Fibroblast of villous mesenchyme (primary cell): ENCODE measurements around the gene NLRP10. TPM values are rescaled to one million over a fixed set of nuclear protein-coding genes. Genes with fewer than 3 reads are reported as not detected.

Source experiments
- DNase-seq: peaks from one replicate; pipeline ENCODE4 v3.0.0-alpha.2; 2010; ENCODE audit warnings: low read depth
- H3K4me3 ChIP-seq: 2 replicates; pipeline ENCODE4 v1.5.1; 2011; ENCODE audit warnings: low read depth, mild to moderate bottlenecking, low read length
- total RNA-seq: library from RNA; depleted of rRNA; stranded (reverse); fragments of >200 nt; gene quantifications from 2 replicates; pipeline ENCODE4 v1.2.3, GENCODE V29; 2012
- TF ChIP-seq, protein P1 (sequence below): IDR thresholded peaks from 2 replicates; pipeline ENCODE4 v1.5.1; 2012; ENCODE audit warnings: low read depth, mild to moderate bottlenecking, low read length; ENCODE audit not compliant: insufficient read depth

Gene NLRP10
- total RNA-seq, result 3.9 and 9.1 TPM in 2 replicates

GRCh38 chr11:7965386-7965785 lies at the start of gene NLRP10:
TSS of gene NLRP10 (minus strand) at chr11:7965447. CDS start at chr11:7963495, 1,952 bp downstream.
- TF ChIP-seq, protein P1, sequence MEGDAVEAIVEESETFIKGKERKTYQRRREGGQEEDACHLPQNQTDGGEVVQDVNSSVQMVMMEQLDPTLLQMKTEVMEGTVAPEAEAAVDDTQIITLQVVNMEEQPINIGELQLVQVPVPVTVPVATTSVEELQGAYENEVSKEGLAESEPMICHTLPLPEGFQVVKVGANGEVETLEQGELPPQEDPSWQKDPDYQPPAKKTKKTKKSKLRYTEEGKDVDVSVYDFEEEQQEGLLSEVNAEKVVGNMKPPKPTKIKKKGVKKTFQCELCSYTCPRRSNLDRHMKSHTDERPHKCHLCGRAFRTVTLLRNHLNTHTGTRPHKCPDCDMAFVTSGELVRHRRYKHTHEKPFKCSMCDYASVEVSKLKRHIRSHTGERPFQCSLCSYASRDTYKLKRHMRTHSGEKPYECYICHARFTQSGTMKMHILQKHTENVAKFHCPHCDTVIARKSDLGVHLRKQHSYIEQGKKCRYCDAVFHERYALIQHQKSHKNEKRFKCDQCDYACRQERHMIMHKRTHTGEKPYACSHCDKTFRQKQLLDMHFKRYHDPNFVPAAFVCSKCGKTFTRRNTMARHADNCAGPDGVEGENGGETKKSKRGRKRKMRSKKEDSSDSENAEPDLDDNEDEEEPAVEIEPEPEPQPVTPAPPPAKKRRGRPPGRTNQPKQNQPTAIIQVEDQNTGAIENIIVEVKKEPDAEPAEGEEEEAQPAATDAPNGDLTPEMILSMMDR, result no peak
- no peak within 1 kb of the TSS for H3K4me3 ChIP-seq
- DNase-seq, result peak; percentile 8

- no peak for DNase-seq
- no peak overlapping the region for H3K4me3 ChIP-seq
- TF ChIP-seq, protein P1, result no peak
These were observed 48.6 kb upstream of the NLRP10 start for GRCh38 chr11:8013833-8014232.

DNA sequence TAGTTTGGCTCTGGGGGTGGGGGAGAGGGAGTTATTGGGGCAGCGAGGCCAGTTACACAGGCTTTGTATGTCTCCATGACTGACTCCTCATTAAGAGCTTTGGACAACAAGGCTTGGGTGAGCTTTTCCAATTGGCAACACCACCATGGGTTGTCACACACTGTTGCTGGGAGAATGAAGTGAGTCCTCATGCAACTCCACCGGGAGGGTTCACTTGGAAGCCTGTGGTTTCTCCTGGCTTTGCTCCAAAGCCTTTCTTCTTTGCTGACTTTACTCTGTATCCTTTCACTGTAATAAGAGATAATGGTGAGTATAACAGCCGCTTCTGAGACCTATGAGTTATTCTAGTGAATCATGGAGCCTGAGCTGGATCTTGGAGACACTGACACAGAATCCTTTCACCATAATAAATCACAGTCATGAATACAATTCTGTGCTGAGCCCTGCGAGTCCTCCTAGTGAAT lies 46.8 kb upstream of the NLRP10 start:
- no peak overlapping the region for H3K4me3 ChIP-seq
- peak; percentile 68 for DNase-seq
- TF ChIP-seq, protein P1, result no peak

- TF ChIP-seq, protein P1, result no peak
- no peak overlapping the region for H3K4me3 ChIP-seq
- no peak for DNase-seq
These were observed 46.1 kb upstream of the NLRP10 start for GRCh38 chr11:8011371-8011770.

GRCh38 chr11:8009856-8010255 lies 44.6 kb upstream of the NLRP10 start:
- no peak for DNase-seq
- TF ChIP-seq, protein P1, result no peak
- no peak overlapping the region for H3K4me3 ChIP-seq

DNA sequence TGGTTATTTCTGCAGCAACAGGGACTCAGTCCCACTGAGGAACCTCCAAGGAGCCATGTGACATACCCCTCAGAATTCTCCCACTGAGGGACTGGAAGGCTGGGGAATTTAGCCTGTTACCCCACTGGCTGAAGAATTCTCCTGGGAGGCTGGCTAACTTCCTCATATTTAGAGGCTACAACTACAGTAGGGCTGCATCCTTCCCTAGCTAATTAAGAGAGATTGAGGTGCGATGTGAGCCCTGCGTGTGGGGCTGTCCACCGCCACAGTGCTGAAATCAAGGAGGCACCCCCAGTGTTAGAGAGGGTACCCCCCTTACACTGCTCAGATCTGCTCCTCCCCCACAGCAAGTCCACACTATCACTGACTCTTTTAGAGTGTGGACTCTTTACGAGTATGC lies 43.0 kb upstream of the NLRP10 start:
- no peak for DNase-seq
- TF ChIP-seq, protein P1, result no peak
- H3K4me3 ChIP-seq, result no peak overlapping the region

DNA sequence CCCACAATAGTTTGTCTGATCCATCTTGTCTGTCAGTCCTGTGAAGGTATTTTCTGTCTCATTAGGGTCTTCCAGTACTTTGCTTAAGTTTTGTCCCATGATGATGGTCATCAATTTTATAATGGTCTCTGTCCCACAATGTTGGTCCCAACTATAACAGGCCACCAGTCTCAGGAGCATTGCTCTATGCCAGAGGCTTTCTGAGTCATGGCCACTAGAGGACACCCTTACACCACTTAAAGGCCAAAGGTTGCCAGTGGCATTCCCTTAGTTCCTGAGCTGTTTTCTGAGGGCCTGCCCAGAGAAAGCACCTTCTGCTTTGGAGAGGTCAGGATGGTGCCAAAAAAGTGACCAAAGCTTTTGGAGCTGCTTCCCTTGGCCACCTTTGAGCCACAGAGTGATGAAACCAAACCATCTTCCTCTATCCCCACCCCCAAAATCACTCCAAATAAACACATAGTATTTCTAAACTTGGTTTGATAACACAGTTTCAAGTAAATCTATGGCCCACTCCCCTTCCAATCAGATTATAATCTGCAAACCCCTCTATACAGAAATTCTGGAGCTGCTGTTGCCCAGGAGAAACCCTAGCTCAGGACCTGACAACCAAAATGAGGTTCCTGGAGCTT lies 41.2 kb upstream of the NLRP10 start:
- peak; percentile 71 for DNase-seq
- H3K4me3 ChIP-seq, result no peak overlapping the region
- TF ChIP-seq, protein P1, result peak; percentile 97
